Endothelial cell of umbilical vein (primary cell): Measurements from ENCODE around the gene ZNFX1.

ENCODE experiments used
- CTCF ChIP-seq, 2 donors: IDR thresholded peaks; 1 replicate in 1 of 2; 2 replicates in 1 of 2; pipeline ENCODE4 v1.5.1; 2011; ENCODE audit warnings: low read length in 2 of 2, mild to moderate bottlenecking in 2 of 2, moderate library complexity in 2 of 2, control low read depth in 1 of 2, inconsistent platforms in 1 of 2, low read depth in 1 of 2; ENCODE audit not compliant: insufficient read depth in 1 of 2; ENCODE audit errors: extremely low read depth in 1 of 2
- POLR2AphosphoS5 ChIP-seq: IDR thresholded peaks from 2 replicates; pipeline ENCODE4 v1.6.1; 2012; ENCODE audit warnings: low read depth, mild to moderate bottlenecking, control low read depth, low read length, moderate library complexity; ENCODE audit not compliant: insufficient read depth

- TF ChIP-seq CTCF (IDR thresholded peaks at IDR 0.05; ENCODE audit: extremely low read depth in 1 of 2, insufficient read depth in 1 of 2, low read depth in 1 of 2, low read length in 2 of 2), result no peak
- TF ChIP-seq POLR2AphosphoS5, result no peak
These were observed 44.6 kb downstream of the ZNFX1 start for GRCh38 chr20:49233226-49233625.
